GM19324 (cell line): ENCODE data around the gene NPC1.
"Not testable (repeated sequence)": the region's sequence is repeated elsewhere in the genome, so short reads cannot be mapped to it uniquely, and the experiment has no call there.

Source experiments
- ATAC-seq: cut with Tn5 transposase; IDR thresholded peaks from one replicate; pipeline ENCODE4 v1.9.1; 2021; ENCODE audit warnings: mild to moderate bottlenecking, moderate library complexity; ENCODE audit not compliant: unreplicated experiment, low FRiP score

Gene NPC1

DNA sequence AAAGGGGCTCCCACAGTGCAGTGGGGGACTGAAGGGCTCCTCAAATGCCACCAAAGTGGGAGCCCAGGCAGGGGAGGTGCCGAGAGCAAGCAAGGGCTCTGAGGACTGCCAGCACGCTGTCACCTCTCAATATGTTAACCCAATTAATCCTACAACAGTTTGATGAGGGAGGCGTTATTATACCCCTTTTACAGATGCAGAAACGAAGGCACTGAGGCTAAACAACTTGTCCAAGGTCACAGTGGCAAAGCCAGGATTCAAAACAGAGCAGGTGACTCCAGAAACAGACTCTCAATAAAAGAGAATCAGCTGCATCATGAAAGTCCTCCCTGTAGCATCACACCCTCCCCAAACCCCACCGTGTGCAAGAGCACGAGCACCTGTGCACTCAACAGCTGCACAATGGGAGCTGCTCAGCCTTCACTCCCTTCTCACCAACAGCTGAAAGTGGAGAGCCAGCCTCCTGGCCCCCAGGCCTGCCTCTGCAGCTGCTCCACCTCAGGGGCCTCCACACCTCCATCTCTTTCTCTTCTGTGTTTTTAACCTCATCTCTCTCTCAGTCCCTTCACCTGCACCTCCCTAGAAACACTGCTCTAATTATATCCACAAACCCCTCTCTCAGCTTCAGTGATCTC lies 8.1 kb downstream of the NPC1 start:
- no peak for ATAC-seq

GRCh38 chr18:23577521-23577920 lies 8.8 kb downstream of the NPC1 start:
- not testable (repeated sequence) for ATAC-seq

DNA sequence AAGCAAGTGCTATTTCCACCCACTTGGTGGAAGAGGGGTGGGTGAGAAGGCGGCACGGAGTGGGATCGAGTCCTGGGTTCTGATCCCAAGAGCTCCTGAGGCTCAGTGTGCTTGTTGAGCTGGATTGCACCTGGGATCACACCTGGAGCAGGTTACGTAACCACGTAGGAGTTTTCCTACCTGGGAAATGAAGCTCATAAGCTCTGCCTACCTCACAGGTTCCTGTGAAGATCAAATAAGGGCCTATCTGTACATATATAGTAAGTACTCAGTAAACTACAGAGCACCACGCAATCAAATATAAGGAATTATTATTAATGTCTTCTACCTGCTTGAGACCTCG lies 11.0 kb downstream of the NPC1 start:
- ATAC-seq: no peak

- no peak for ATAC-seq
Measured at GRCh38 chr18:23574611-23575308, 11.5 kb downstream of the NPC1 start.

GRCh38 chr18:23573626-23574431 lies 12.5 kb downstream of the NPC1 start:
- ATAC-seq: no peak

DNA sequence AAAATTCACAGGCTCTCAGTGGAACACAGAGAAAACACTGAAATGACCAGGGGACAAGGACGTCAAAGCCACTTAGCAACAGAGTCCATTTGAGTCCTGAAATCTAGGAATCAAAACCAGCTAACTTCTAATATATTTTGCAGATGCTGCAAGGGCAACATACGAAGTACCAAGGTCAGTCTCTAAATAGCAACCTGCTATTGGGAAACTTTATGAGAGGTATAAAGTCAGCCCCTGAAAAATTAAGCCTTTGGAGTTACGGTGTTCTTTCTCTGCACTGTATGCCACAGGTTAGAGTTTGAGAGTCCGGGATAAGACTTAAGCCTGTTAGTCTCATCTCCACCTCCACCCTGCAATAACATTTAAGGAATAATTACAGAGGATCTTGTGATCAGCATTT lies 13.3 kb downstream of the NPC1 start:
- no peak for ATAC-seq

GRCh38 chr18:23572570-23572969 lies 13.7 kb downstream of the NPC1 start:
- ATAC-seq: no peak

DNA sequence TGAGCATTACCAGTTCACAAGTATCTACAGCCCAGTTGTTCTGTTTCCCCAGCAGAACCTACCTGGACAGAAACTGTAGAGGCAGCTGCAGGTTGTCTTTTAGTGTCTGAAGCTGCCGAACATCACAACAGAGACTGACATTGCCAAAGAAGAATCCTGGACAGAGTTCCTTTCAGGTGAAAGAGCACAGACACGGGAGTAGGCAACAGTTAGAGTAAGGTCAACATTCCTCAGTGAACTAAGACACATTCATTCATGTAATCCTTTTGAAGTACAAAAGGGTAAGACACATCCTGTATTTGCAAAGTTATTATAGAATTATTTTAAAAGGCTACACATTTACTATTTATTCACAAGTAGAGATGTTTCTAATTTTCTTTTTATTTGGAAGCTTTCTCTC lies 14.3 kb downstream of the NPC1 start:
- no peak for ATAC-seq

DNA sequence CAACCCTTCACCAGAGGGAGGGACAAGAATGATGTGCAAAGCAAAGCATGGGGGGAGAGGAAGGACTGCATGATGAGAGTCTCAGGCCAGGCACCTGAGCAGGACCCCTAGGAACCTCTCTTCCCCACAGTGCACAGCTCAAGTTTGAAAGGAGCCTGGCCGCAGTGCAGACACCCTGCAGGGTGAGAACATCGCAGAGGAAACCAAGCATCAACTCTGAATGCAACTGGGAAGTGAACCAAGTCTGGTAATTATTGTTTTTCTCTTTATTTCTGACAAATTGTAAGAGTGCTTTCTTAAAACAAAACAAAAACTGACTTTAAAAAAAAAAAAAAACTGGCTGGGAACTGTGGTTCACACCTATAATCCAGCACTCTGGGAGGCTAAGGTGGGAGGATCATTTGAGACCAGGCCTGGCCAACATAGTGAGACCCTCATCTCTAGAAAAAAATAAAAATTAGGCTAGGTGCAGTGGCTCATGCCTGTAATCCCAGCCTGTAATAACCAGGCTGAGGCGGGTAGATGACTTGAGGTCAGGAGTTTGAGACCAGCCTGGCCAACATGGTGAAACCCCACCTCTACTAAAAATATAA lies 15.3 kb downstream of the NPC1 start:
- no peak for ATAC-seq

DNA sequence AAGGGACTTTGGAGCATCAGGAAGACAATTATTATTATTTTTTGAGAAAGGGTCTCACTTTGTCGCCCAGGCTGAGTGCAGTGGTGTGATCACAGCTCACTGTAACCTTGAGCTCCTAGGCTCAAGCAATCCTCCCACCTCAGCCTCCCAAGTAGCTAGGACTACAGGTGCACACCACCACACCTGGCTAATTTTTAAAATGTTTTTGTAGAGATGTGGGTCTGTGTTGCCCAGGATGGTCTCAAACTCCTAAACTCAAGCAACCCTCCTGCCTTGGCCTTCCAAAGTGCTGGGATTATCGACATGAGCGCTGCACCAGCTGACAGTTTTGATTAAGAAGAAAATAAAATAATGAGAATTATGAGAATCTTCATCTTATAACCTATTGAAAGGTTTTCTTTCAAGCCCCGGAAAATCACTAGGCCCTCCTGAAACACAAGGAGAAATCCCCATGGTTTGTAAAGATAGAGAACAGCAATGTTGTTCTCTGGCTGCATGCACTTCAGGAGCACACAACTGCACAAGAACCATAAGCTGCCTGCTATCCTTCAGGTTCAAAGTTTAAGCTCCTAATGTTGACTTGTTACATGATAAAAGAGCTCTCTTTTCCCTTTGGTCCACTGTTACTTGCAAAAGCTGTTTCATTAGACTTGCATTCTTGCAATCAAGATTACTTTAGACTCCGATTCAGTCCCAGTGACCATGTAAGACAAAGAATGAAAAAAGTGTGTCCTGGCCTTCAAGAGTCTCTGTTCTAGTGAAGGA lies 16.8 kb downstream of the NPC1 start:
- no peak for ATAC-seq

- no peak for ATAC-seq
Measured at GRCh38 chr18:23568281-23569138, 17.8 kb downstream of the NPC1 start.

- ATAC-seq: no peak
Measured at GRCh38 chr18:23567671-23568070, 18.6 kb downstream of the NPC1 start.

- no peak for ATAC-seq
Measured at GRCh38 chr18:23565916-23566547, 20.3 kb downstream of the NPC1 start.

GRCh38 chr18:23563377-23564043 lies 22.8 kb downstream of the NPC1 start:
- no peak for ATAC-seq

GRCh38 chr18:23560186-23560585 lies 26.1 kb downstream of the NPC1 start:
- no peak for ATAC-seq

- not testable (repeated sequence) for ATAC-seq
Measured at GRCh38 chr18:23557511-23557910, 28.8 kb downstream of the NPC1 start.

DNA sequence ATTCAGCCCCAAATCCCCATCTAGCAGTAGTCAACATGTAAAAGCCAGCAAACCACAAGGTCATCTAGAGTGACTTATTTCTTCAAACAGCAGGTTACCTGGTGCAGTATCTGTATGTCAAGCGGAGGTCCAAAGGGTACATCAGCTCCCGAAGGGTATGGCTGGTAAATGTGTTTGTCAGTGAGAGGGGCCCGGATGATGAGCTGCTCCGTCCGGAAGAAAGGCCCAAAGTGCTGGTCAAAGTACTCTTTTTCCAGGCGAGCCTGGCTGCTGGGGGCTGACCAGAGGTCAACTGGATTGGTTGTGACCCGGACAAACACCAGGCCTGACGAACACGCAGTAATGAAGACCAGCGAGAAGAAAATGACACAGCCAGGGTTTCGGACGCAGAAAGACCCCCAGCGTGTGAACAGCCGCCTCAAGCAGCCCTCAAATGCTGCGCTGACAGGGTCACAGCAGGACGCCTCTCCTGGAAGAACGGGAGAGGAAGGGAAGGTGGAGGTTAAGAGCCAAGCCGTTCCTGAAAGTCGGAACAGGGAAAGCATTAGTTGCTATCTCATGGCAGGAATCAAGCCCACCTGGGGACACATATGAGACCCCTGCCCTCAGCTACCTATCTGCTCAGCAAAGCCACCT lies 30.0 kb downstream of the NPC1 start:
- no peak for ATAC-seq

- ATAC-seq: no peak
Measured at GRCh38 chr18:23553887-23554286, 32.4 kb downstream of the NPC1 start.
